Activated CD8-positive, alpha-beta memory T cell treated with anti-CD3 and anti-CD28 coated beads for 48 hours (primary cell): ENCODE measurements around the gene CNTNAP4.

Experiments used
- DNase-seq, 3 experiments: peaks; one replicate each; pipeline ENCODE4 v3.0.0-alpha.2; 2020; ENCODE audit warnings: low read depth in 2 of 3, low spot score in 2 of 3

CNTNAP4 gene

GRCh38 chr16:76303637-76304314, 26.6 kb downstream of the CNTNAP4 start:
- DNase-seq = no peak

- DNase-seq = no peak
These were observed 32.6 kb downstream of the CNTNAP4 start for GRCh38 chr16:76309639-76310335.

DNA sequence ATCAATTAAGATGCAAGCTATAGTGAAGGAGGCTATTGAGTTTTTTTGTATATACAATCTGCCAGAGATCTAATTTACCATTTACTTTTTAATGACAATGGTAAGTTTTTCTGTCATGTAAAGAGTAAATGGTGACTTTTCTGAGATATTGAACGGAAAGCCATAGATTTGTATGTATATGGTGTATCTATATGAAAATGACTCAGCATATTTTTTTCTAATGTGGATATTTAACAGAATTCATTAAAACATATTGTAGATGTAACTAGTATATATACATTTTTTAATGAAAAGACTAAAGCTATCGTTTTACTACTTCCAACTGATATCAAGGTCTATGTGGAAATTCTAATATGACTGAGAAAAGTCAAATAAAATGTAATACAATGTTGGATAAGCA, 34.1 kb downstream of the CNTNAP4 start:
- no peak for DNase-seq

DNA sequence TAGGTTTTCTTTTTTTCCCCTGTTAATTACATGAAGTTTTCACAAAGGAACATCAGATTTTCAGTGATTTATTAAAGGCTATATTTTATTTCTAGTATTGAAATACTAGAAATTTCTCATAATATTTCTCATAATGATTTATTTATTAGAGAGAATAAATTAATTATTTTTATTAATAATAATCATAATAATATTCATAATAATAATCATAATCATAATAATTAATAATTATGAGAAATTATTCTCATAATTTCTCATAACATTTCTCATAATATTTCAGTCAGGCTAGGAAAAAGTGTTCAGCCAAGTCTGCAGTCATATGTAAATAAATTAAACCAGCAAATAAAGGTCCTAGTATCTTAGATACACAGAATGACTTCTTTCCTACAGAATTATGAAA, 41.4 kb downstream of the CNTNAP4 start:
- no peak for DNase-seq

DNA sequence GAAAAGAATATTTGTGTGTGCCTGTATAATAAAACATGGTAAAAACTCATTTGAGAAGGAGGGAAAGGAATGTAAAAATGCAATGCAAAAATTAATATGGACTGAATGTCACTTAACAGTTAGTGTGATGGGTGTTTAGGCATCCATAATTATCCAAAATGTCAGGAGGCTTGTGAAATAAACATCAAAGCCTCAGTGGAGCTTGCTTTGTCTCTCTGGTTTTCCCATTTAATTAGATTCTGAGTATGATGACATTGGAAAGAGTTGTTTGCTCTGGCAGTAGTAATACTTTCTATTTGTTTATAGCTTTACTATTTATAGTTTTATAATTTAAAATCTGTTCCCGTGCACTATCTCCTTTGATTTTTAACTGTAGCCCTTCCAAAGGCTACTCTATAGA, 51.9 kb downstream of the CNTNAP4 start:
- DNase-seq = no peak

GRCh38 chr16:76335180-76335974, 58.2 kb downstream of the CNTNAP4 start:
- no peak for DNase-seq

GRCh38 chr16:76336112-76336511, 58.9 kb downstream of the CNTNAP4 start:
- no peak for DNase-seq

- no peak for DNase-seq
These were observed 61.3 kb downstream of the CNTNAP4 start for GRCh38 chr16:76338472-76338871.

DNA sequence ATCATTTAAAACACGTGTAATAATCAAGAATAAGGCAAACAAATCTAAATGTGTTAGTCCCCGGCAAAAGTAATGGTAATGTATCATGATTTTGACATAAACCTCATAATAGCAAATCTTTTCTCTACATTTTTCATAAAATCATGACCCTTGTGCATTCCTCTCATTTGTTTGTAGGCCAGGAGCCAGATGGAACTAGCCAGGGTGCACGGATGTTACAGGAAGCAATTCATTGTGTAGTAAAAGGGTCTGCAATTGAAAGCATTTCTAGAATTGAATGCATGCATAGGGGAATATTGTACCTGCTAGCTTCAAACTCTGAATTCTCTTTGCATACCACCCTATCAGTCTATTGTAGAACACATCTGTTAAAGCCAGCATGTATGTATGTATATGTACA, 66.6 kb downstream of the CNTNAP4 start:
- no peak for DNase-seq

- DNase-seq = no peak
These were observed 68.0 kb downstream of the CNTNAP4 start for GRCh38 chr16:76345163-76345661.

- DNase-seq = no peak
These were observed 69.0 kb downstream of the CNTNAP4 start for GRCh38 chr16:76346210-76346609.

DNA sequence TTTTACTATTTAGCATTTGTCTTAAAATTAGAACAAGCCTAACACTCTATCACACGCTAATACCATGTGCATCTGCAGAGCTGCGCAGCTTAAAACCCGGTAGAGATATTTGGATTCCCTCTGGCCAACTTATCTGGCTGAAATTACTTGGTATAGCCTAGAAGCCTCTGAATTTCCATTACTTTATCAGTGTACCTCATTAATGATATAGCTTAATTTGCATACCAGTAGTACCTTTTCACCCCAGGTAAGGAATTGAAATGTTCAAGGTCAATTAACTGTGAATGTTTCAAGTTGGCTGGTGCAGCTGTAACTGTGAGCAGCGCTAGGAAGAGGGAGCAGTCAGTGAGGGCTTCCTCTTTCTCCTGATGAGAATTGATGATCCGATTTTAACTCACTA, 74.2 kb downstream of the CNTNAP4 start:
- DNase-seq = no peak

DNA sequence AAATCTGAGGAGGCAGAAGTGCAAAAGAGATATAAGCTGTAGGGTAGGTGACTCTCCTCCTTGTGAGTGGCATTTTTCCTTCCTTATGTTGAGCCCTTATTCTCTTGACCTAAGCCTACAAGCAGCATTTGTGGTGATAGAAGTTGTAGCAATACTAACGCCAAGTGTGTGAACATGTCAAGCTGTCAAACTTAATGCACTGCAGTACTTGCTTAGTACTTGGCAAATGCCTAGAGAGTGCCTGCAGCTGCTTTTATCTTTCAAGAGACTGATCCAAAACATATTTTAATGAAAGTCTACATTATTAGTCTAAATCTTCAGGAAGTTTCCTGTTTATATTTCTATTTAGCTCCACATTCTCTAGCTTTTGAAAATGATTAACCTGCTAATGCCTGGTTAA, 83.2 kb downstream of the CNTNAP4 start:
- no peak for DNase-seq

DNA sequence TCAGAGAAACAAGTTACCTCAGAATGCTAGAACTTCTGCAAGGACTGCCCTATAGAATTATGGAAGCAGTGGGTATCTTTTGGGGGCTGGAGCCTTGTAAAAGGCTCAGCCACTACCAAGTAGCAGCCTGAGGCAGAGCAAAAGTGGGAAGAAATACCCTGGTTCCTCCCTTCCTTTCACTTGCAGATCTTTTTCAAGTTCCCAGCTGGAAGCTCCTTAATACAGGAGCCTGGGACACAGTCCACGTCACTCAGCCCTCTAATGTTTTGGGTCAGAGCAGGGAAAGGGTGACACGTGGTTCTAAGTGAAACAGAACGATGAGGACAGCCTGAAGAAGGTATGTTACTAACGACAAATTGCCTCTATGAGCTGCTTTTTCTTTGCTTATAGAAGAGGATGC, 93.1 kb downstream of the CNTNAP4 start:
- no peak for DNase-seq

GRCh38 chr16:76371441-76371840, 94.2 kb downstream of the CNTNAP4 start:
- DNase-seq = no peak

GRCh38 chr16:76373998-76374397, 96.8 kb downstream of the CNTNAP4 start:
- no peak for DNase-seq

GRCh38 chr16:76376988-76377387, 99.8 kb downstream of the CNTNAP4 start:
- no peak for DNase-seq

- DNase-seq = no peak
These were observed 100.8 kb downstream of the CNTNAP4 start for GRCh38 chr16:76378020-76378419.

GRCh38 chr16:76381096-76381495, 103.9 kb downstream of the CNTNAP4 start:
- no peak for DNase-seq

DNA sequence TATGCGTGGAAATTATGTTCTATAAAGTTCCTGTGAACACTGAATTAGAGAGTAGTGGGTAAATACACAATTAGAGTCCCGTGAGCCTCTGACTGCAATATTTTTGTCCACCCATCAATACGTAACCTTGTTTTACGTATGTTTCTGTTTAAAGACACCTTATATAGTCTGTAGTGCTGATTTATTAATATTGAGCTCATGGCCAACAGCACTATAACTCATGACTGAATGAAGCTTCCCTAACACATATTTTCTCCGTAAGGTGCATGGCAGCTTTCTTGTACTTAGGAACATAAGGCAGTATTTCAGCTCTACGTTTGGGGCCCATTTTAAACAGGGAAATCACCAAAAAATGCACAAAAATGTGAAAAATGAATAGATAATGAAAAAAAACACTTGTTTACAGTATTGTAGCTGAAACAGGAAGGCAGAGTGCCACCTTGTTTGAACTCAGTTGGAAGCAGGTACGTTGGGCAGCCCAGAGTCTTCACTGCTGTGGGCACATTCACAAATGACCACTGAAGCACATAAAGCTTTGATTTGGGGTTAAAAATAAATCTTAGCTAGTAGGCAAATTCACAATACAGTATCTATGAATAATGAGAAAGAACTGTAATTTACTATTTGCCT, 108.5 kb downstream of the CNTNAP4 start:
- no peak for DNase-seq

GRCh38 chr16:76386784-76387183, 109.6 kb downstream of the CNTNAP4 start:
- no peak for DNase-seq
